Sciatic nerve (tissue), 2 donors: ENCODE data around the gene RANGRF. TPM values are rescaled to one million over a fixed set of nuclear protein-coding genes. Genes with fewer than 3 reads are reported as not detected.

Source experiments
- ATAC-seq: fragments of 200-7000 bp; cut with Tn5 transposase; one replicate; pipeline ENCODE4 v1.9.1; 2020; ENCODE audit warnings: mild to moderate bottlenecking, moderate library complexity
- DNase-seq: peaks from one replicate; pipeline ENCODE4 v3.0.0-alpha.2; 2020; ENCODE audit warnings: low spot score
- intact Hi-C: fragments of 100-400 bp; cut with DNase I; formaldehyde crosslinking; loops from one replicate; pipeline ENCODE4 v1.14.2; 2022
- total RNA-seq: library from RNA; stranded (reverse); fragmentation: NEBNext Ultra II Directional; extraction: Animal tissue kit (Norgen Biotek cat#: 25700); gene quantifications from one replicate; pipeline ENCODE4 v1.2.1, GENCODE V29; 2021
- donor health status: DM: no; HTN: no; CAD: no.
- donor health status: DM: no; HTN: no; CAD: no.

The RANGRF gene
- total RNA-seq, 1 donor from 2014 or later: 20.9 TPM

DNA sequence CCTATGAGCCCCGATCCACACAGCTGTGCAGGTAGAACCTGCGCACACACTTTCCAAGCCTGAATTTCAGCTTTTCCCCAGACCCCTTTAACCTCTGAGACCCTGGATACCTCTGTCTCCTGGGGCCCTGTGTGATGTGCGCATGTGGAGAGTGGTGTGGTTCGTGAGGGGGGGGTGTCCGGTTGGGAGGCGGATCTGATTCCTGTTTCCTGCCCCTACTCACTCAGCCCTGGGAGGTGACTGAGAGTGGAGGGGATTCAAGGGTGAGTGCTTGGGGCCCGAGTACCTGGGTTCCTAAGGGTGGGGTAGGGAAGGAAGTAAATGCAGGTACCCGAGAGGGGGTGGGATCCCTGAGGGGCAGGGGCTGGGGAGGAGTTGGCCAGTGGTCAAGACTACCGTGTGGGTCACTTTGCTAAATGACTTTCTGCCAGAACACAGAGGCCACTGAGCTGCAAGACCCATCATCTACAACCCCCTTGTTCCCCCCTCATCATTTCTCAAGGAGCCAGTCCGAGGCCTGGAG is 22.2 kb downstream of the RANGRF start:
- peak; percentile 49 for ATAC-seq

DNA sequence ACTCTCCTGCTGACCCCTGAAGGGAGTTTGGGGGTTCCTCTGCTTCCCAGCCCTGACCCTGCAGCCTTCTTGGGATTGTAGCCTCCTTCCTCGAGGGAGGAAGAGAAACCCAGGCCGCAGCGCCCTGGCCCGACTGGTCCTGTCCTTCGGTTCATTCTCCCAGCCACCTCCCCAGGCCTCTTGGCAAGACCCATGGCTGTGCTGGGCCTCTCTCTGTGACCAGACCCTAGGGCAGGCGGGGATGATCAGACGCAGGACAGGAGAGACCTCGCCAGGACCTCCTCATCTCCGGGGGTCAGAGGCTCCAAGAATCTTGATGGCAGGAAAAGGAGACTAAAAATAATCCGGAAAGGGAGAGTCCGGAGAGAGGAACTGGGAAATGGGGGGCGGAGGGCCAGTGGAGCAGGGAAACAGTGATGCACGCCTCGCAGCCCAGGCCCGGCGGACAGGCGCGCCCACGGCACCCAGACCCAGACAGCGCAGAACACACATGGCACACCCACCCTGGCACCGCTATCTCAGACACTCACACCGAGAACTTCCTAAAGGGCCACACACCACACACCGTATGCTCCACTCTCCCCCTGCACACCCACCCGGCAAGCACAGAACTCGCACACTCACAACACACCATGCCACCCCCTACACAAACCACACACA is 22.8 kb downstream of the RANGRF start:
- ATAC-seq (no peak), DNase-seq (no peak)
- intact Hi-C loops: no loop called here

More for the DNA sequence above, 22.2 kb downstream of the RANGRF start:
- no peak for DNase-seq
- intact Hi-C loops: no loop called here

DNA sequence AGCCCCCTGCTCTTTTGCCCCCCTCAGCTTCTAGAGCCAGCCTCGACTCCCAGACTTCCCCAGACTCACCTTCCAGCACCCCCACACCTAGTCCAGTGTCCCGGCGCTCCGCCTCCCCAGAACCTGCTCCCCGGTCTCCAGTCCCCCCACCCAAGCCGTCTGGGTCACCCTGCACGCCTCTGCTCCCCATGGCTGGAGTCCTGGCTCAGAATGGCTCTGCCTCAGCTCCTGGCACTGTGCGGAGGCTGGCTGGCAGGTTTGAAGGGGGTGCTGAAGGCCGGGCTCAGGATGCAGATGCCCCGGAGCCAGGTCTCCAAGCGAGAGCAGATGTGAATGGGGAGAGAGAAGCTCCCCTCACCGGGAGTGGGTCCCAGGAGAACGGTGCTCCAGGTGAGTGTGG is 23.8 kb downstream of the RANGRF start:
- ATAC-seq (no peak), DNase-seq (no peak)
- intact Hi-C loops: no loop called here

DNA sequence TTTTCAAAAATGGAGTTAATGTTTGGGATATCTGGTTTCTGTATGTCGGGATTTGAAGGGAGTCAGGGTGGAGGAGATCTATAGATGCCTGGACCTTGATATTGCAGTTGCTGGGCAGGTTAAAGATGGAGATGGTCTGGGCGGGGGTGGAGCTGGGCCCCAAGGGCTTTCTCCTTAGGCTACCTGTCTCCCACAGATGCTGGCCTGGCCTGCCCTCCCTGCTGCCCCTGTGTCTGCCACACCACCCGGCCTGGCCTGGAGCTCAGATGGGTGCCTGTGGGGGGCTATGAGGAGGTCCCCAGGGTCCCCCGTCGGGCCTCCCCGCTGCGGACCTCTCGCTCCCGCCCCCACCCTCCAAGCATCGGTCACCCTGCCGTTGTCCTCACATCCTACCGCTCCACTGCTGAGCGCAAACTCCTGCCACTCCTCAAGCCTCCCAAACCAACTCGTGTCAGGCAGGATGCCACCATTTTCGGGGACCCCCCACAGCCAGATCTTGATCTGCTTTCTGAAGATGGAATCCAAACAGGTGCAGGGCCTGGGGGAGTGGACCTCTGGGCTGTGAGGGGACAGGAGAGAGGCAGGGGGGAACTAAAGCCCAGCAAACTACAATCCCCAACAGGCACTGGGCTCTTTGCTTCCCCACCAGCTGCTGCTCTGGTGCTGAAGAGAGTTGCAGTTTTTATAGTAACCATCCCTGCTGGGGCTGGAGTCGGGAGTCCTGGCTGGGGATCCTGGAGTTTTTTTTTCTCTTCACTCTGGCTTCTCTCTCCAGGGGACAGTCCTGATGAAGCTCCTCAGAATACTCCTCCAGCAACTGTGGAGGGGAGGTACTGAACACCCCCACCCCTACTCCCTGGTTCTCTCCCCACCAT is 24.5 kb downstream of the RANGRF start:
- no peak for DNase-seq
- no peak for ATAC-seq
- intact Hi-C loops: no loop called here

DNA sequence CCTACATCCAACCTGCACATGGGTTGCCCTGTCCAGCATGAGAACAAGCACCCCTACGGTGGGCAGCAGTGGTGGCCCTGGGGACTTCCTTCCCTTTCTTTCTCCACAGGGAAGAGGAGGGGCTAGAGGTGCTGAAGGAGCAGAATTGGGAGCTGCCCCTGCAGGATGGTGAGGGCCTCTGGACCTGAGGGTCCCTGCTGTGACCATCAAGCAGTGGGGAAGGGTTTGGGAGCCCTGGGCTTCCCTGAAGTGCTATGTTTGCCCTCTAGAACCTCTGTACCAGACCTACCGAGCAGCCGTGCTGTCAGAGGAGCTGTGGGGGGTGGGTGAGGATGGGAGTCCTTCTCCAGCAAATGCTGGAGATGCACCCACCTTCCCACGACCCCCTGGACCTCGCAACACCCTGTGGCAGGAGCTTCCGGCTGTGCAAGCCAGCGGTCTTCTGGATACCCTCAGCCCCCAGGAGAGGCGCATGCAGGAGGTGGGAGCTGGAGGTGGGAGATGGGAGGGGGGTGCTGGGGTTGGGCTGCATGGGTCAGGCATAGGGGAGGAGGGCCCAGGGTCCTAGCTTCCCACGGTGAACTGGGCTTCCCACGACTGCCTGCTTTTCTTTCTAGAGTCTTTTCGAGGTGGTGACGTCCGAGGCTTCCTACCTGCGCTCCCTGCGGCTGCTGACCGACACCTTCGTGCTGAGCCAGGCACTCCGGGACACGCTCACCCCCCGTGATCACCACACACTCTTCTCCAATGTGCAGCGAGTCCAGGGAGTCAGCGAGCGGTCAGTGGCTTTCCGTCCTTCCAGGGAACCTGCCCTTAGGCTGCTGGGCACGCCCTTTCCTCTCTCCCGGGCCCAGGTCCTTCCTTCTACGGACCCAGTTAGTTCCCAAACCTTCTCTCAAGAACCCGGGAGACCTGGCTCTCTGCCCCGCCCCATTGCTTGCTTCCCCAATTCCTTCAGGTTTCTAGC is 26.6 kb downstream of the RANGRF start:
- ATAC-seq: no peak
- intact Hi-C loops: no loop called here
- DNase-seq: no peak

DNA sequence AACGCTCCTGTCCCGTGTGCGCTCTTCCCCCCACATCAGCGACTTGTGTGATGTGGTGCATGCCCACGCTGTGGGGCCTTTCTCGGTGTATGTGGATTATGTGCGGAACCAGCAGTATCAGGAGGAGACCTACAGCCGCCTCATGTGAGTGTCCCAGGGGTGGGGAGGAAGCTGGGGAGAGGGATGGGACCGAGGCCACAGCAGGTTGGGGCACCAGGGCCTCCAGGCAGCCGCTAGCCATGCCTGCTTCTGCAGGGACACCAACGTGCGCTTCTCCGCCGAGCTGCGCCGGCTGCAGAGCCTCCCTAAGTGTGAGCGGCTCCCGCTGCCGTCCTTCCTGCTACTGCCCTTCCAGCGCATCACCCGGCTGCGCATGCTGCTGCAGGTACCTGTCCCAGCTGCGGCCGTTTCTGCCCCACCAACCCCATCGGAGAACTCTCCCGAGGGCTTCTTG is 27.3 kb downstream of the RANGRF start:
- no peak for DNase-seq
- intact Hi-C loops: no loop called here
- no peak for ATAC-seq

DNA sequence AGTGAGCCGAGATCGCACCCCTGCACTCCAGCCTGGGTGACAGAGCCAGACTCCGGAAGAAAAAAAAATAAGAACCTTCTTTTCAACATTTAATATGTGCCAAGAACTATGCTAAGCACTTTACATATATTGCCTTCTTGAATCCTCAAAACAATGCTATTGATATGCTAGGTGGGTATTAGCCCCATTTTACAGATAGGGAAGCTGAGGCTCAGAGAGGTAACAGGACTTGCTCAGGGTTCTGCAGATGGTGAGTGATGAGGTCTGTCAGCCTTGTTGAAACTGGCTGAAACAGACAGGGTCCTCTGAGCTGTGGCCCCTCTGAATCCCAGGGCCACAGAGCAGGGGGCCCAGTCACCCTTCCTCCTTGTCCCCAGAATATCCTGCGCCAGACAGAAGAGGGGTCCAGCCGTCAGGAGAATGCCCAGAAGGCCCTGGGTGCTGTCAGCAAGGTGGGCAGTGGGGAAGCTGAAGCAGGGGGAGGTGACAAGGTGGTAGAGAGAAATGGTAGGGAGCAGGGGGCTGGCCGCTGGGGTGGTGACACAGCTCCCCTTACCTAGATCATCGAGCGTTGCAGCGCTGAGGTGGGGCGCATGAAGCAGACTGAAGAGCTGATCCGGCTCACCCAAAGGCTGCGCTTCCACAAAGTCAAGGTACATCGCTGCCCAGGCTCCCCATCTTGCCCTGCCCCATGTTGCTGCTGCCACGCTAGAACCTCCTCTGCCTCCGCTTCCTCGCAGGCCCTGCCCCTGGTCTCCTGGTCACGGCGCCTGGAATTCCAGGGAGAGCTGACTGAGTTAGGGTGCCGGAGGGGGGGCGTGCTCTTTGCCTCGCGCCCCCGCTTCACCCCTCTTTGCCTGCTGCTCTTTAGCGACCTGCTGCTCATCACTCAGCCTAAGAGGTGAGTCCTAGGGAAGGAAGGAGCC is 29.8 kb downstream of the RANGRF start:
- DNase-seq (no peak), ATAC-seq (no peak)
- intact Hi-C loops: no loop called here

DNA sequence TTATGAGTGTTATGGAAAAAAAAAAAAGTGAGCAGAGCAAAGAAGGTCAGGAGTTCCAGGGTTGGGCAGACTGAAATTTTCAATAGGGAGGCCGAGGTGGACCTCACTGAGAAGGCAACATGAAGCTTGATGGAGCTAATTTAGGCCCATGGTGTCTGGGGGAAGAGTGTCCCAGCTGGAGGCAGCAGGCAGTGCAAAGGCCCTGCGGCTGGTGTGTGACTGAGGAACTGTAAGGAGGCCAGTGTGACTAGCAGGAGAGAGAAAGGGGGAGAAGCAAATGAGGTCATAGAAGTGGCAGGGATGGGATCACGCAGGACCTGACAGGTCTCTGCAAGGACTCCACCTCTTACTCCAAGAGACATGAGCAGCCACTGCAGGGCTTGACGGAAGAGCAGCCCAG is 31.8 kb downstream of the RANGRF start:
- ATAC-seq (no peak), DNase-seq (no peak)
- intact Hi-C loops: no loop called here

DNA sequence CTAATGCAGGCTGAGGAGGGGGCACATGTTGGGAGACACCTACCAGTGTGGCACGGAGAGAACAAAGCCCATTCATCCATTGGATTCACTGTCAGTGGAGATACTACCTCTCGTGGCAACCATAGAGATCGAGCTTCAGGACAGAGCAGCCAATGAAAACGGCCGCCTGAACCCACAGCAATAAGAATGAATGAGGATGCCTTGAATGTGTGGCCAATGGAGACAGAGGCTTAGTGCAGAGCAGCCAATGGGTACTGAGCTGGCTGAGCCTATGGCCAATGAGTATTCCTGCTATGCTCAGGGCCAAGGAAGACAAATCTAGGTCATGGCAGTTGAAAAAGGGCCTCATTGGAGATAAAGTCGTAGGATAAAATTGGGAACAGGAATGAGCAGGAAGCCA is 32.5 kb downstream of the RANGRF start:
- DNase-seq (no peak), ATAC-seq (no peak)
- intact Hi-C loops: no loop called here

DNA sequence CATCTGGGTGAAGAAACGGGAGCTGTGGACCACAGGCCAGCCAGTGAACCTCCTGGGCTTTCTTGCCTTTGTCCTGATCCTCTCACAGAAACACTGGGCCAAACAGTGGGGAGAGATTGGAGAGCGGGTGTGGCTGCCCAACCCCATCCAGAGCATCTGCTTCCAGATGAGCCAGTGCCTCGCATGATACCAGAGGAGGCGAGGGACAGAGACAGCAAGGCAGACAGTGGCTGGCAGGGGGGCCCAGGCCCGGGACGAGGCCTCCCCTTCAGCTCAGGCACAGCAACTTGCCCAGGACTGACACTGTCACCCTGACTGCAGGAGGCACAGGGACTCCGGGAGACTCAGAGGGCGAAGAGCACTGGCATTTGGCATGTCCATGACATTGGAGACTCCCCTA is 33.6 kb downstream of the RANGRF start:
- DNase-seq: no peak
- intact Hi-C loops: no loop called here
- no peak for ATAC-seq

DNA sequence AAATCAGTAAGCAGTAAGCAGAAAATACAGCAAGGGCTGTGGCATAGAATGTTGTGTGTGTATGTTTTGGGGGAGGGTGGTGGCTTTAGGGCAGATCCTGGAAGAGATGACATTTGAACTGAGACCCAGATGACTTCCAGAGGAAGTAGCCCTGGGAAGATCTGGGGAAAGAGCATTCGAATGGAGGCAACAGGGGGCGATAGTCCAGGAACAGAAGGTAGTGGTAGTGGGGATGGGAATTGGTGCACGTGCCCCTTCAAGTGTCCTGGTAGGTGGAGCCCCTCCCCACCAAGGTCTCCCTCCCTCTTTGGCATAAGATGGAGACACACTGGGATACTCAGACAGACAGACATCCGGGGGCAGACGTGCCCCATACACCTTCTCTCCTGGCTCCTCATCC is 35.7 kb downstream of the RANGRF start:
- DNase-seq (no peak), ATAC-seq (no peak)
- intact Hi-C loops: no loop called here

DNA sequence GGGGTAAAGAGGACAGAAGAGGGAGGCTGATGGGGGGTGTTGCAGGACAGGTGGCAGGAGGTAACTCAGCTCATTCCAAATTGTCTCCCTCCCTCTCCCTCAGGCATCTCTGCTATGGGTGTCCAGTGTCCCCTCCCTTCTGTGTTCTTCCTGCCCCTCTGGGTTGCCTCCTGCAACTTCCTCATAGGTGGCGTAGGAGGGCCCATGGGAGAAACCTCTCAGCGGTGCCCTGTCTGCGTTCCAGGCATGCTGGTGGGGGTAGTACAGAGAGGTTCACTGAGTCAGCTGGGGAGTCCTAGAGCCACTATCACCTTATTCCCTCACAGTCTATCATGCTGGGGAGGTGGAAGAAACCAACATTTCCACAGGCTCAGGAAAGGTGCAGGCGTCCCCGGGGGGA is 36.5 kb downstream of the RANGRF start:
- DNase-seq (no peak), ATAC-seq (no peak)
- intact Hi-C loops: no loop called here

DNA sequence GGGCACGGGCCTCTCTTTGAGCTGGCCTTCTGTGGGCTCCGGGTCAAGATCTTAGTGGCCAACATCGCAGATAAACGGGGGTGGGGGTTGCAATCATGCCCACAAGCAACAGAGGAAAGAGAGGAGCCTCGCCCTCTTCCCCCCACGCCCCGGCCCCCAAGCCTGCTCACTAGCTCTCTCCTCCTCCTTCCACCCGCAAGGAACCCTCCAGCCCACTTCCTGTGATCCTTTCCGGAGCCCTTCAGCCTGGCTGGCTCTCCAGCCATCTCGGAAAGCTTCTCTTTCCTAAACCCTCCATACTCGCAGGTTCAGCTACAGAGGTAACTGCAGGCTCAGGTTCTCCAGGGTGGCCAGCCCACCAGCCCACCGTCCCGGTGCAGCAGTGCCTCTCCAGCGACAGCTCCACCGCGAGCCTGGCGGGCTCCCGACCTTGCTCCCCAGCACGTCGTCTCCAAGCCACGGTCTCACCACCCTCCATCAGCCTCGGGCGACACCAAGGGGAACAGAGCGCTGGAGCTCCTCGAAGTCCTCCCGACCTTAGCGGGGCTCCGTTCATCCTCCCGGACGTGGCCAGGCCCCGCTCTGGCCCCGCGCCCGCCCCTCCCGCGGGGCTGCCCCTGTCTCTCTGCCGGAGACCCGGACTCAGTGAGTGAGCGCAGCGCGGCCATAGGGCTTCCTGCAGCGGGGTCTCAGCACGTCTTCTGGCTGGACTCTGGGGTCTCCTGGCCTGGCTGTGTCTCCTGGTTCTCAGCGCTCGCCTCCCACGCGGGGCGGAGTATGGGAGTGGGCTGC is 38.2 kb downstream of the RANGRF start:
- DNase-seq: peak; percentile 69
- intact Hi-C loops: no loop called here
- peak; percentile 83 for ATAC-seq

DNA sequence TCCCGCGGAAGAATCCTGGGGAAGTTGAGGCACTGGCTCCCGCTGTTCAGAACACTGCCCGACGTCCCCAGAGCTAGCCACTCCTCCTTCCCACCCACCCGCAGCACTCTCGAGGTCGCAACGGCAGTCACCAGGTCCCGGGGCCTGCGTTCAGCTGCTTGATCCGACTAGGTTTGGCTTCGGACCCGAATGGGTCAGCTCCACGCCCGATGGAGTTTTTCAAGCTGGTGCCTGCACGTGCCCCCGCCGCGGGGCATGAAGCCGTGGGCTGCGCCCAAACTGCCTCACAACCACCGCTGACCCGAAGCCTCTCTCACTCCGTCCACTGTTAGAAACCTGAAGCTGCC is 38.8 kb downstream of the RANGRF start:
- ATAC-seq (peak; percentile 65), DNase-seq (no peak)
- intact Hi-C loops: no loop called here

DNA sequence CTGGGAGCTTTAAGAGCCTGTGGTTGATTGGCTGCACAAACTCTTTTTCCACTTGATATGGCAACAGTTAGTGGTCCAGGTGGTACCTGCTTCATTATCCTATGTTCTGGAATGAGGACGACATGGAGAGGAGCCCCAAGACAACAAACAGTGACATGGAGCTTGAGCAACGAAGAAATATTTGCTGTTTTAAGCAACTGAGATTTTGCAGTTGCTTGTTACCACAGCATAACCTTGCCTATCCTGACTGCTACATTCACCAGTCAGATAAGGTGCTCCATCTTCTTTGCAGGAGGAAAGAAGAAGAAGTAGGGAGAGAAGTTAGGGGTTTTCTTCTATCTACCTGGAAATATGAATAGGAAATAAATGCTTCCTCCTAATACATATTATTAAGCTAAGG is 43.7 kb downstream of the RANGRF start:
- no peak for ATAC-seq
- intact Hi-C loops: no loop called here
- DNase-seq: no peak

DNA sequence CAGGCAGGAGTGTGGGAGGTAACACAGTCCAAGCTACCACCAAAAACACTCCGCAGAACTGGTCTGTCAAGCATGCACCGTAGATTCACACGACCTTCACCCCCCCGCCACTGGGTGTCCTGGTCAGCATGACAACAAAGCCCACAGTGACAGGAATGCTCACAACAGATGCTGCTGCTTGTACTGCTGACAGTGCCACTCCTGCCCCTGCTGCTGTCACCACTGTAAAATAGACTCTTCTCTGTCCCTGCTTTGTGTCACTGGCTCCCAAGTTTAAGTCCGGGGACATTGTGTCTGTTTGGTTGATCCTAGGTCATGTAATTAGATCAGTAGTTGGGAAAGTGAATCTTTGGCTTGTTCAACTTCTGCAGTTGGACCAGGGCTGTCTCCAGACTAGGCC is 44.2 kb downstream of the RANGRF start:
- ATAC-seq (no peak), DNase-seq (no peak)
- intact Hi-C loops: no loop called here

DNA sequence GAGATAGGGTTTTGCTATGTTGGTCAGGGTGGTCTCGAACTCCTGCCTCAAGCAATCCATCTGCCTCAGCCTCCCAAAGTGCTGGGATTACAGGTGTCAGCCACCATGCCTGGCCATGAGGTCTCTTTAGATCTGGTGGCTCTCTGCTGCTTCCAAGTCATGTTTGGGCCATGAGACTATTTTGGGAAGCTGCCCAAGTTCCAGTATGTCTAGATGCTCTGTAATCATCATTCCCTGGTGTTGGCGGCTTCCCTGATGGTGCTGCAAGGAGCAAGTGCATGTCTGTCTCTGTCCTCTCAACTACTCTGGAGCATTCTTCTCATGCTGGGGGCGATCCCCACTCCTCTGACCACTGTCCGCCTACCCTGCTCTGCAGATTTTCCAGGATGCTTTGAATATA is 44.8 kb downstream of the RANGRF start:
- ATAC-seq: no peak
- intact Hi-C loops: no loop called here
- DNase-seq: no peak
